Measurements from ENCODE around the gene S100PBP. TPM values are rescaled to one million over a fixed set of nuclear protein-coding genes. Genes with fewer than 3 reads are reported as not detected.

Gene S100PBP
- total and polyA plus RNA-seq, 2 of the 13 experiments (the other 11 are each of a cell fraction or from before 2014, with no cell fraction given), result 20.4 to 26.1 TPM

DNA sequence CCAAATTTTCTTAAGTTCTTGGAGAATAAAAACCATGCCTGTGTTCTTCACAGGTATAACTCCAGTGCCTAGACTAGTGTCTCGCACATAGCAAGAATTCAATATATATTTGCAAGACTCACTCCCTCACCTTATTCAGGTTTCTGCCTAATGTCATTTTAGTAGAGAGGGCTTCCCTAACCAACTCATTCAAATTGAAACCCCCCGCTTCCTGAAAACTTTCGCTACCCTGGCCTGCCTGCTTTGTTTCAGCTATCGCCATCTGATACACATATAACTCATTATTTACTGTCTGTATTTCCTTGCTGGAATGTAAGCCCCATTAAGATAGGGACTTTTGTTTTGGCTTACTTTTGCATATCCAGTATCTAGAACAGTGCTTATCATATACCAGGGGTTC is 8.9 kb upstream of the S100PBP start (continued):
- TF ChIP-seq, protein P1, sequence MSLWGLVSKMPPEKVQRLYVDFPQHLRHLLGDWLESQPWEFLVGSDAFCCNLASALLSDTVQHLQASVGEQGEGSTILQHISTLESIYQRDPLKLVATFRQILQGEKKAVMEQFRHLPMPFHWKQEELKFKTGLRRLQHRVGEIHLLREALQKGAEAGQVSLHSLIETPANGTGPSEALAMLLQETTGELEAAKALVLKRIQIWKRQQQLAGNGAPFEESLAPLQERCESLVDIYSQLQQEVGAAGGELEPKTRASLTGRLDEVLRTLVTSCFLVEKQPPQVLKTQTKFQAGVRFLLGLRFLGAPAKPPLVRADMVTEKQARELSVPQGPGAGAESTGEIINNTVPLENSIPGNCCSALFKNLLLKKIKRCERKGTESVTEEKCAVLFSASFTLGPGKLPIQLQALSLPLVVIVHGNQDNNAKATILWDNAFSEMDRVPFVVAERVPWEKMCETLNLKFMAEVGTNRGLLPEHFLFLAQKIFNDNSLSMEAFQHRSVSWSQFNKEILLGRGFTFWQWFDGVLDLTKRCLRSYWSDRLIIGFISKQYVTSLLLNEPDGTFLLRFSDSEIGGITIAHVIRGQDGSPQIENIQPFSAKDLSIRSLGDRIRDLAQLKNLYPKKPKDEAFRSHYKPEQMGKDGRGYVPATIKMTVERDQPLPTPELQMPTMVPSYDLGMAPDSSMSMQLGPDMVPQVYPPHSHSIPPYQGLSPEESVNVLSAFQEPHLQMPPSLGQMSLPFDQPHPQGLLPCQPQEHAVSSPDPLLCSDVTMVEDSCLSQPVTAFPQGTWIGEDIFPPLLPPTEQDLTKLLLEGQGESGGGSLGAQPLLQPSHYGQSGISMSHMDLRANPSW (CRISPR knock-in tag; IDR thresholded peaks at IDR 0.05; ENCODE audit: borderline replicate concordance), result no peak

DNA sequence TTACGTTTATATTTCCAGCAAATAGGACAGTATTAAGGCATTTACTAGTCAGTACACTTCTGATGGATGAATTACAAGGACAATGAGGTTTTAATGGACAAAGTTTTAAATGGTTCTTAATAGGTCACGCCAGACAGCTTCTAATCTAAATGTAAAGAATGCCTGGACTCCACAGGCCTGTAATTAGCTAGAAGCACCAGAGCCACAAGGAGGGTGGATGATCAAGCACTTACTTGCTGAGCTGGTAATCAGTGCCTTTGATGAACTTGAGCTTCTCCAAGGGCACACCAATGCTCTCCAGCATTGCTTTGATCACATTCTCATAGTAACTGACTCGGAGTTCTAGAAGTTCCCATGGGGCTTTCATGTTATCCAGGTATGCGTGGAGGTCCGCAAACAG is 7.1 kb upstream of the S100PBP start:
- DNase-seq (ENCODE audit: low spot score) (no peak), FAIRE-seq (no peak), ATAC-seq (no peak)
- TF ChIP-seq RCOR2 (CRISPR knock-in tag; IDR thresholded peaks at IDR 0.05) (no peak), RBFOX2 (IDR thresholded peaks at IDR 0.05; ENCODE audit: low read depth, low read length) (0 out of 2 replicates have a peak, but pooled peaks have one; percentile 31)
- intact Hi-C loops (cut with micrococcal nuclease; ENCODE audit: unreplicated experiment), result no loop called here
- 83% methylated on average over 5 of the region's 5 CpGs for WGBS (ENCODE audit: low lambda C conversion rate)
- BruUV-seq (replicated peaks), result no TSS peak
- POLR2A ChIA-PET, result interaction anchor here (0.6 kb wide), 1 partner anchor 21 kb away, joined by 3 read pairs; no protein-coding TSS in a partner anchor
- H3K4me1 ChIP-seq (ENCODE audit: insufficient read depth, low read length), result peaks cover 40% of the 10 kb centered on the region
- no peaks in the 10 kb centered on the region for H3K9me3 ChIP-seq (ENCODE audit: low read length)
- H2AFZ ChIP-seq (ENCODE audit: low read length), result no peak overlapping the region
- H3K79me2 ChIP-seq (ENCODE audit: insufficient read depth, low read length), result peaks cover 49% of the 10 kb centered on the region
- no peaks in the 10 kb centered on the region for H3K27me3 ChIP-seq (ENCODE audit: control insufficient read depth in 1 of 2, insufficient read depth in 2 of 2, low read length in 2 of 2)
- peaks cover 33% of the 10 kb centered on the region for H4K20me1 ChIP-seq (ENCODE audit: insufficient read depth, low read length)
- in situ Hi-C loops (cut with HindIII; ENCODE audit: extremely low pct_ligation_motif_present, low pct_unique_long_range_greater_than_20kb), result no loop called here
- no peak overlapping the region for H3K27ac ChIP-seq (ENCODE audit: extremely low read length, insufficient read depth, low read length)
- CTCF ChIA-PET (ENCODE audit: low intra/inter-chr PET ratio, low total read pairs), result no interaction called here
- no peak overlapping the region for H3K4me3 ChIP-seq (replicated peaks in 1 of 3; ENCODE audit: insufficient read depth in 1 of 3, low read depth in 2 of 3, low read length in 3 of 3)
- H3K9ac ChIP-seq (ENCODE audit: insufficient read depth, low read depth, low read length), result no peak overlapping the region
- H3K4me2 ChIP-seq (ENCODE audit: low read depth, low read length), result no peak overlapping the region
- H3K36me3 ChIP-seq (replicated peaks in 1 of 2; ENCODE audit: control insufficient read depth in 1 of 2, insufficient read depth in 2 of 2, low read length in 2 of 2), result peaks cover 17 to 70% of the 10 kb centered on the region in 2 experiments; a peak in 4 of 5 replicates

DNA sequence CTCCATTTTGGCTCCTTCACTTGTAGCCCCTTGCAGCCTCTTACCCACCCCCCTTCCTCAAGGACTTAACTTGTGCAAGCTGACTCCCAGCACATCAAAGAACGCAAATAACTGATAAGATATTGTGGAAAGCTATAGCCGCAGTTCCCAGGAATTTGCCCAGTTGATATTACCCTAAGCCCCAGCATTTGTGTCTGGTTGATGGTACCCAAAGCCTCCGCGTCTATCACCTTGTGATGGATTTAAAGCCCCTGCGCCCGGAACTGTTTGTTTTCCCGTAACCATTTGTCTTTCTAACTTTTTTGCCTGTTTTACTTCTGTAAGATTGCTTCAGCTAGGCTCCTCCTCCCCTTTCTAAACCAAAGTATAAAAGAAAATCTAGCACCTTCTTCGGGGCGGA is 6.2 kb upstream of the S100PBP start:
- Histone ChIP-seq H3K4me1 (ENCODE audit: insufficient read depth, low read length) (peaks cover 46% of the 10 kb centered on the region), H3K36me3 (replicated peaks in 1 of 2; ENCODE audit: control insufficient read depth in 1 of 2, insufficient read depth in 2 of 2, low read length in 2 of 2) (peaks cover 15 to 63% of the 10 kb centered on the region in 2 experiments; a peak in 4 of 5 replicates), H3K27me3 (ENCODE audit: control insufficient read depth in 1 of 2, insufficient read depth in 2 of 2, low read length in 2 of 2) (no peaks in the 10 kb centered on the region; a peak in 1 of 5 replicates), H3K9ac (ENCODE audit: insufficient read depth, low read depth, low read length) (no peak overlapping the region), H3K4me2 (ENCODE audit: low read depth, low read length) (no peak overlapping the region), H3K4me3 (replicated peaks in 1 of 3; ENCODE audit: insufficient read depth in 1 of 3, low read depth in 2 of 3, low read length in 3 of 3) (no peak overlapping the region), H2AFZ (ENCODE audit: low read length) (no peak overlapping the region), H3K79me2 (ENCODE audit: insufficient read depth, low read length) (peaks cover 58% of the 10 kb centered on the region), H4K20me1 (ENCODE audit: insufficient read depth, low read length) (peaks cover 33% of the 10 kb centered on the region), H3K27ac (ENCODE audit: extremely low read length, insufficient read depth, low read length) (no peak overlapping the region), H3K9me3 (ENCODE audit: low read length) (no peaks in the 10 kb centered on the region)
- intact Hi-C loops (cut with micrococcal nuclease; ENCODE audit: unreplicated experiment) (no loop called here), in situ Hi-C loops (cut with HindIII; ENCODE audit: extremely low pct_ligation_motif_present, low pct_unique_long_range_greater_than_20kb) (no loop called here)
- FAIRE-seq, result no peak
- WGBS (ENCODE audit: low lambda C conversion rate), result 97% methylated on average over 9 of the region's 9 CpGs
- POLR2A ChIA-PET, result no interaction called here
- ATAC-seq, result no peak
- CTCF ChIA-PET (ENCODE audit: low intra/inter-chr PET ratio, low total read pairs), result no interaction called here
- BruUV-seq (replicated peaks), result no TSS peak
- no peak for DNase-seq (ENCODE audit: low spot score)
- no peak for TF ChIP-seq CBX2 (IDR thresholded peaks at IDR 0.05; ENCODE audit: low read depth, low read length)
- TF ChIP-seq CBX2 (CRISPR knock-in tag; IDR thresholded peaks at IDR 0.05; ENCODE audit: low read depth), result no peak
- TF ChIP-seq, protein P2, sequence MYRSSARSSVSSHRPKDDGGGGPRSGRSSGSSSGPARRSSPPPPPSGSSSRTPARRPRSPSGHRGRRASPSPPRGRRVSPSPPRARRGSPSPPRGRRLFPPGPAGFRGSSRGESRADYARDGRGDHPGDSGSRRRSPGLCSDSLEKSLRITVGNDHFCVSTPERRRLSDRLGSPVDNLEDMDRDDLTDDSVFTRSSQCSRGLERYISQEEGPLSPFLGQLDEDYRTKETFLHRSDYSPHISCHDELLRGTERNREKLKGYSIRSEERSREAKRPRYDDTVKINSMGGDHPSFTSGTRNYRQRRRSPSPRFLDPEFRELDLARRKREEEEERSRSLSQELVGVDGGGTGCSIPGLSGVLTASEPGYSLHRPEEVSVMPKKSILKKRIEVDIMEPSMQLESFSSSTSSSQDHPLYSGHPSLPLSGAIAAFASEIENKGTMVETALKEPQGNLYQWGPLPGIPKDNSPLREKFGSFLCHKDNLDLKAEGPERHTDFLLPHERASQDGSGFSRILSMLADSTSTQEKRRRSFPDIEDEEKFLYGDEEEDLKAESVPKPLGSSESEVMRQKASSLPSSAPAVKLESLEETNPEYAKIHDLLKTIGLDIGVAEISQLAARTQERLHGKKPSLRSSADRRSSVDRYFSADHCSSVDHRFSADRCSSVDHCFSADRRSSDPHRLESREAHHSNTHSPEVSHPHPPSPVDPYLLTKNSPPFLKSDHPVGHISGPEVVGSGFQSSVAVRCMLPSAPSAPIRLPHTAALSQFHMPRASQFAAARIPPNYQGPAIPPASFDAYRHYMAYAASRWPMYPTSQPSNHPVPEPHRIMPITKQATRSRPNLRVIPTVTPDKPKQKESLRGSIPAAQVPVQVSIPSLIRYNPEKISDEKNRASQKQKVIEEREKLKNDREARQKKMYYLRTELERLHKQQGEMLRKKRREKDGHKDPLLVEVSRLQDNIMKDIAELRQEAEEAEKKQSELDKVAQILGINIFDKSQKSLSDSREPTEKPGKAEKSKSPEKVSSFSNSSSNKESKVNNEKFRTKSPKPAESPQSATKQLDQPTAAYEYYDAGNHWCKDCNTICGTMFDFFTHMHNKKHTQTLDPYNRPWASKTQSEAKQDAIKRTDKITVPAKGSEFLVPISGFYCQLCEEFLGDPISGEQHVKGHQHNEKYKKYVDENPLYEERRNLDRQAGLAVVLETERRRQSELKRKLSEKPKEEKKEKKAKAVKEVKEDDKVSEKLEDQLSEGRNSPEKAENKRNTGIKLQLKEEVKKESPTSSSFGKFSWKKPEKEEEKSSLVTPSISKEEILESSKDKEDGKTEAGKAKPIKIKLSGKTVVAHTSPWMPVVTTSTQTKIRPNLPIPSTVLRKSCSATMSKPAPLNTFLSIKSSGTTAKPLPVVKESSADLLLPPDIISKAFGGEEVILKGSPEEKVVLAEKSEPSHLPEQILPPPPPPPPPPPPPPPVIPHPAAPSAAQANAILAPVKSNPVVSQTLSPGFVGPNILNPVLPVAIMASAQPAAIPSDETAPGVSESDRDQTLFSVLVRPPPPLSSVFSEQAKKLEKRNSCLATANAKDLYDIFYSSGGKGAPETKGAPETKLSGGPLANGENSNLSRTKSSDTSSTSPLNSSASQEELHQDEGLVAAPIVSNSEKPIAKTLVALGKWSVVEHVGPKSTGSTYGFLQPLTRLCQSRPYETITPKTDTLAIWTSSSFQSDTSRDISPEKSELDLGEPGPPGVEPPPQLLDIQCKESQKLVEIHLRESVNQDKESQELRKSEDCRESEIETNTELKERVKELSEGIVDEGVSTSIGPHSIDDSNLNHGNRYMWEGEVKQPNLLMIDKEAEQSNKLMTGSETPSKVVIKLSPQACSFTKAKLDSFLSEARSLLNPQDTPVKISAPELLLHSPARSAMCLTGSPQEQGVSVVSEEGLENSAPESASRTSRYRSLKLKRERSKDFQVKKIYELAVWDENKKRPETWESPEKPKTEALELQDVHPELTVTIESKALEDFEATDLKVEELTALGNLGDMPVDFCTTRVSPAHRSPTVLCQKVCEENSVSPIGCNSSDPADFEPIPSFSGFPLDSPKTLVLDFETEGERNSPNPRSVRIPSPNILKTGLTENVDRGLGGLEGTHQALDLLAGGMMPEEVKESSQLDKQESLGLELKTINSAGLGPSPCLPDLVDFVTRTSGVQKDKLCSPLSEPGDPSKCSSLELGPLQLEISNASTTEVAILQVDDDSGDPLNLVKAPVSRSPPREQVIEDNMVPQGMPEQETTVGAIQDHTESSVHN (CRISPR knock-in tag; IDR thresholded peaks at IDR 0.05), result no peak
